ENCODE results near the gene ASB2.

DNA sequence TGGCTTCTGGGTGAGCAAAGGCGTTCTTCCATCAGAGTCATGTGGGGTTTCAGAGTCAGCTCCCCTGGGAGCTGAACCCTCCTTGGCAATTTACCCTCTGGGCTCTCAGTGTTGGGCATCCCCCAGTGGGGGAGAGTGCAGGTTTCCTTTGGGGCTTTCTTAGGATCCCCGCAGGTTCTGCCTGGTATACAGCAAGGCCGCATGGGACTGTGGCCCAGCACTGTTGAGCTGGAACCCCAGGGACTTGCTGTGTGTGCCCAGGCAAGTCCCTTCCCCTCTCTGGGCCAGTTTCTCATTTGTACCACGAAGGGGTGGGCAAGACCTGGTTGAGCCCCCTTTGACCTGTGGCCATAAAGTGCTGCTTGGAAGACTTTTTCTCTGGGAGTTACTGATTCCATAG is 43.7 kb downstream of the ASB2 start:
- TF ChIP-seq, protein P1, sequence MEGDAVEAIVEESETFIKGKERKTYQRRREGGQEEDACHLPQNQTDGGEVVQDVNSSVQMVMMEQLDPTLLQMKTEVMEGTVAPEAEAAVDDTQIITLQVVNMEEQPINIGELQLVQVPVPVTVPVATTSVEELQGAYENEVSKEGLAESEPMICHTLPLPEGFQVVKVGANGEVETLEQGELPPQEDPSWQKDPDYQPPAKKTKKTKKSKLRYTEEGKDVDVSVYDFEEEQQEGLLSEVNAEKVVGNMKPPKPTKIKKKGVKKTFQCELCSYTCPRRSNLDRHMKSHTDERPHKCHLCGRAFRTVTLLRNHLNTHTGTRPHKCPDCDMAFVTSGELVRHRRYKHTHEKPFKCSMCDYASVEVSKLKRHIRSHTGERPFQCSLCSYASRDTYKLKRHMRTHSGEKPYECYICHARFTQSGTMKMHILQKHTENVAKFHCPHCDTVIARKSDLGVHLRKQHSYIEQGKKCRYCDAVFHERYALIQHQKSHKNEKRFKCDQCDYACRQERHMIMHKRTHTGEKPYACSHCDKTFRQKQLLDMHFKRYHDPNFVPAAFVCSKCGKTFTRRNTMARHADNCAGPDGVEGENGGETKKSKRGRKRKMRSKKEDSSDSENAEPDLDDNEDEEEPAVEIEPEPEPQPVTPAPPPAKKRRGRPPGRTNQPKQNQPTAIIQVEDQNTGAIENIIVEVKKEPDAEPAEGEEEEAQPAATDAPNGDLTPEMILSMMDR (IDR thresholded peaks at IDR 0.05) = no peak
- TF ChIP-seq POLR2AphosphoS5 (IDR thresholded peaks at IDR 0.05; ENCODE audit: insufficient read depth in 1 of 2, low read depth in 1 of 2) = no peak
